Left renal pelvis (tissue), 4 donors: ENCODE results near the gene RGPD5. TPM values are rescaled to one million over a fixed set of nuclear protein-coding genes. Genes with fewer than 3 reads are reported as not detected.
"Not testable (repeated sequence)": the region's sequence is repeated elsewhere in the genome, so short reads cannot be mapped to it uniquely, and the experiment has no call there.

Source experiments
- DNase-seq, 4 donors: peaks; one replicate each; pipeline ENCODE4 v3.0.0-alpha.2; 2013; ENCODE audit warnings: low read depth in 4 of 4, low spot score in 3 of 4
- polyA plus RNA-seq, 4 donors: library from polyadenylated mRNA; unstranded; fragments of 120-200 nt; gene quantifications; one replicate each; pipeline ENCODE4 v1.2.1, GENCODE V29; 2013; ENCODE audit not compliant: insufficient read length in 4 of 4

Gene RGPD5
- polyA plus RNA-seq, 4 donors = 2.5 to 31.7 (median 15.1) TPM

- DNase-seq = not testable (repeated sequence)
Measured at GRCh38 chr2:109889909-109890308, 95.8 kb downstream of the RGPD5 start.

GRCh38 chr2:109891024-109891423, 96.9 kb downstream of the RGPD5 start:
- DNase-seq = not testable (repeated sequence)

- not testable (repeated sequence) for DNase-seq
Measured at GRCh38 chr2:109893736-109894135, 99.6 kb downstream of the RGPD5 start.

GRCh38 chr2:109894141-109894540, 100.0 kb downstream of the RGPD5 start:
- not testable (repeated sequence) for DNase-seq

GRCh38 chr2:109895090-109895869, 101.2 kb downstream of the RGPD5 start:
- not testable (repeated sequence) for DNase-seq

GRCh38 chr2:109896212-109896611, 102.1 kb downstream of the RGPD5 start:
- not testable (repeated sequence) for DNase-seq

GRCh38 chr2:109897769-109898461, 103.8 kb downstream of the RGPD5 start:
- DNase-seq = not testable (repeated sequence)

- DNase-seq = not testable (repeated sequence)
Measured at GRCh38 chr2:109898462-109899336, 104.6 kb downstream of the RGPD5 start, which contains the start of gene LIMS3. Gene LIMS3, plus strand, starts transcription at chr2:109898688. Its CDS starts 41 bp downstream, at chr2:109898729.

GRCh38 chr2:109905796-109906195, 111.7 kb downstream of the RGPD5 start:
- not testable (repeated sequence) for DNase-seq

Other genes with a start within 250 kb of the RGPD5 start
- gene SEPTIN10, start 180.3 kb upstream of the RGPD5 start, polyA plus RNA-seq = 100 to 1,000 TPM; 104 to 133 (median 119) TPM
- 10 to 100 TPM; 13.7 to 20.2 (median 18.1) TPM for gene SOWAHC, start 179.9 kb upstream of the RGPD5 start, polyA plus RNA-seq
- 10 to 100 TPM in 1 of 4 donors, 1 to 10 TPM in 3; 3.2 to 10.0 (median 4.5) TPM for gene LIMS3, start 104.4 kb downstream of the RGPD5 start, polyA plus RNA-seq